Measurements from ENCODE around the gene MYO18B. TPM values are rescaled to one million over a fixed set of nuclear protein-coding genes. Genes with fewer than 3 reads are reported as not detected.

MYO18B gene
- total RNA-seq, 1 donor from 2014 or later, result 0.07 TPM

DNA sequence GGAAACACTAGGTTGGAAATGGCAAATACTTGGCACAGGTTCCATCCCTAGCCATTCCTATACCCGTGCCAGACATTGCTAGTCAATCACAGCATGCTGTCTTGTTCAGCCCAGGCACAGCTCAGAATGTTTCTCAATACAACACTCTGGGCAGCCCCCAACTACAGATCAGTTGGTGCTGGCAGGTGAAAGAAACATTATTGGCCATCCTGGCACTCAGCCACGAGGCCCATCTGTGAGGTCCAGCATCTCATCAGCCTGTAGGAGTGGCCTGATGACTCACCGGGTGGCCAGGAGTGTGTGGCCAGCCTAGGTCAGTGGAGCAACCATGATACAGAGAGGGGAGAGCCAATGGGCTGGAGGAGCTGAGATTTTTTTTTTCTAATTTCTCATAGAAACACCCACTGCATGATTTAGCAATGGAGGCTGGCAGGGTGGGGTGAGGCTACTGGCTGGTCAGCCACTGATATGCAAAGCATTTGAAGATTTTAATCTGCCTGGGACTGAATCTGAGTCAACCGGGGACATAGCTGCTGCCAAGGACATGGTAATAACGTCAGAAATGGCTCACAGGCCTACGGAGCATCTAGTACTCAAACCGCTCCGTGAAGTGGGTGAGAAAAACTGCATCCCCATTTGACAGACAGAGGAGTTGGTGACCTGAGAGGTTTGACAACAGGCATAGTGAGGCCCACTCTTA is 5.4 kb downstream of the MYO18B start:
- H3K27ac Mint-ChIP-seq, result no peak overlapping the region
- no peak for DNase-seq (ENCODE audit: low spot score in 2 of 2, unreplicated experiment in 2 of 2)
- no peaks in the 10 kb centered on the region for H3K4me1 Mint-ChIP-seq
- TF ChIP-seq, protein P1, sequence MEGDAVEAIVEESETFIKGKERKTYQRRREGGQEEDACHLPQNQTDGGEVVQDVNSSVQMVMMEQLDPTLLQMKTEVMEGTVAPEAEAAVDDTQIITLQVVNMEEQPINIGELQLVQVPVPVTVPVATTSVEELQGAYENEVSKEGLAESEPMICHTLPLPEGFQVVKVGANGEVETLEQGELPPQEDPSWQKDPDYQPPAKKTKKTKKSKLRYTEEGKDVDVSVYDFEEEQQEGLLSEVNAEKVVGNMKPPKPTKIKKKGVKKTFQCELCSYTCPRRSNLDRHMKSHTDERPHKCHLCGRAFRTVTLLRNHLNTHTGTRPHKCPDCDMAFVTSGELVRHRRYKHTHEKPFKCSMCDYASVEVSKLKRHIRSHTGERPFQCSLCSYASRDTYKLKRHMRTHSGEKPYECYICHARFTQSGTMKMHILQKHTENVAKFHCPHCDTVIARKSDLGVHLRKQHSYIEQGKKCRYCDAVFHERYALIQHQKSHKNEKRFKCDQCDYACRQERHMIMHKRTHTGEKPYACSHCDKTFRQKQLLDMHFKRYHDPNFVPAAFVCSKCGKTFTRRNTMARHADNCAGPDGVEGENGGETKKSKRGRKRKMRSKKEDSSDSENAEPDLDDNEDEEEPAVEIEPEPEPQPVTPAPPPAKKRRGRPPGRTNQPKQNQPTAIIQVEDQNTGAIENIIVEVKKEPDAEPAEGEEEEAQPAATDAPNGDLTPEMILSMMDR (IDR thresholded peaks at IDR 0.05; ENCODE audit: unreplicated experiment), result no peak
- peaks cover 52% of the 10 kb centered on the region for H3K27me3 Mint-ChIP-seq (ENCODE audit: low read depth)
- H3K4me3 Mint-ChIP-seq, result no peak overlapping the region
- no peaks in the 10 kb centered on the region for H3K36me3 Mint-ChIP-seq
- H3K9me3 Mint-ChIP-seq, result no peaks in the 10 kb centered on the region

DNA sequence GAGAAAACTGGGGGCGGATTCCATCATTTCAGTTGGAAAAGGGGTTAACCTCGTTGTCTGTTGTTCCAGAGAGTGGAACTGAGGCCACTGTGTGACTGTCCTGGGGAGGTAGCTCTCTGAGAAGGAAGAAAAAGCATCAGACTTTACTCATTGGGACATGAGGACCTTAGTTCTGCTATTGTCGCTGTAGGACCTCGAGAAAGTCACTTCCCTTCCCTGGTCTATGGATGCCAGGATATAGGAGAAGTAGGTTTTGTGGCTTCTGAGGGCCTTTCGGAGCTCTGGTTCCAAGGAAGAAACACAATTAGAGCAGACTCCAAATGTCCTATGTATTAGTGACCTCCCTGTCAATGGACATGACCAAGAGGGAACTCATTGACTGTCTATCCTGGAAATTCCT is 6.2 kb downstream of the MYO18B start:
- no peak for DNase-seq (ENCODE audit: low spot score in 2 of 2, unreplicated experiment in 2 of 2)
- TF ChIP-seq, protein P1 (IDR thresholded peaks at IDR 0.05; ENCODE audit: unreplicated experiment), result no peak
- peaks cover 48% of the 10 kb centered on the region for H3K27me3 Mint-ChIP-seq (ENCODE audit: low read depth)
- no peaks in the 10 kb centered on the region for H3K4me1 Mint-ChIP-seq
- H3K4me3 Mint-ChIP-seq, result no peak overlapping the region
- H3K36me3 Mint-ChIP-seq, result no peaks in the 10 kb centered on the region
- no peak overlapping the region for H3K27ac Mint-ChIP-seq
- no peaks in the 10 kb centered on the region for H3K9me3 Mint-ChIP-seq

DNA sequence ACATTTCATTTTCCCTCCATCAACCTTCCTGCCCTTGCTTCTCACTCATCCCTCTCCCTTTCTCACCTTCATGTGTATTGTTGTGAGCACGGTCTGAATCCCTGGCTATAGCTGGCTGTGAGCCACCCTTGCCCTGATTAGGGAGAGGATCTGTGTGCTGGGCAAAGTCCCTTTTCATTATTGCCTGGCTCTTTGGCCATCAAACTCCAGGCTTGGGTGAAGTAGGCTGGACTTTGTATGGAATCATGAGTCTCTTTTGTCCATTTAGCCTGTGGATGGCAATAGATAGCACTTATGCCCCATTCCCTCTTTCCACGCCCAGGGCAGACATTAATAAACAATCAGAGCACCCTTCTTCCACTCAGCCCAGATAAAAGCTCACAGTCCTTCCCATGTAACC is 6.7 kb downstream of the MYO18B start:
- Mint-ChIP-seq H3K4me1 (no peaks in the 10 kb centered on the region), H3K36me3 (no peaks in the 10 kb centered on the region)
- no peak for DNase-seq (ENCODE audit: low spot score in 2 of 2, unreplicated experiment in 2 of 2)

DNA sequence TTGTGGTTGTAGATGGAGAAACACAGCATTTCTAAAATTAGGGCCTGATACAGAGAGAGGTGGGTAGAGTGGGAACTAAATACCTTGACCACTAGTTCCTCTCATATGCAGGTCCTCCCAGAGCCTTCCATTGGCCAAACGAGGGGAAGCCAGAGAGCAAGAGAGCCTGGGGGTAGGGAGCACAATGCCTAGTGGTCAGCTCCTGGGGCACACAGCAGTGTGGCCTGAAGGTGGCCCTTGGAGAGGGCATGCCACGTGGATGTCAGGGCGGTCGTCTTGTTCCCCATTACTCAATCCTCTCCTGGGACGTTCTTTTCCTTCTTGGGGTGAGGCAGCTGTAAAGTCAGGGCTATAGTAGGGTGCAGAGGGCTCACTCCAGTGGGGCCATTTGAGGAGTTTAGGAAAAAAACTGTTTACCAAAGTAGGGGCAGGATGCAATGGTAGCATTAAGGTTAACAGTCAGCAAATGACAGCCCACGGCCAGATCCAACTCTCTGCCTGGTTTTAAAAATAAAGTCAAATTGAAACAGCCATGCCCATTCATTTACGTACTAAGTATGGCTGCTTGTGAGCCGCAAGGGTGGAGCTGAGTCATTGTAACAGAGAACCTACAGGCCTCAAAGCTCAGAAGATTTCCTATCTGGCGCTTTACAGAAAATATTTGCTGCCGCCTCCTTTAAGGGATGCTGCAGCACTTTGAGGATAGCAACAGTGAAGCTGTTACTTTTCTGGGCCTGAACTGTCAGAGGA is 7.6 kb downstream of the MYO18B start:
- Mint-ChIP-seq H3K4me3 (no peak overlapping the region), H3K4me1 (no peaks in the 10 kb centered on the region), H3K27me3 (ENCODE audit: low read depth) (peaks cover 46% of the 10 kb centered on the region), H3K27ac (no peak overlapping the region), H3K36me3 (no peaks in the 10 kb centered on the region), H3K9me3 (no peaks in the 10 kb centered on the region)
- TF ChIP-seq, protein P1 (IDR thresholded peaks at IDR 0.05; ENCODE audit: unreplicated experiment), result no peak
- no peak for DNase-seq (ENCODE audit: low spot score in 2 of 2, unreplicated experiment in 2 of 2)

More for the DNA sequence above, 6.7 kb downstream of the MYO18B start:
- H3K4me3 Mint-ChIP-seq, result no peak overlapping the region
- H3K9me3 Mint-ChIP-seq, result no peaks in the 10 kb centered on the region
- no peak overlapping the region for H3K27ac Mint-ChIP-seq
- TF ChIP-seq, protein P1 (IDR thresholded peaks at IDR 0.05; ENCODE audit: unreplicated experiment), result no peak
- peaks cover 46% of the 10 kb centered on the region for H3K27me3 Mint-ChIP-seq (ENCODE audit: low read depth)

DNA sequence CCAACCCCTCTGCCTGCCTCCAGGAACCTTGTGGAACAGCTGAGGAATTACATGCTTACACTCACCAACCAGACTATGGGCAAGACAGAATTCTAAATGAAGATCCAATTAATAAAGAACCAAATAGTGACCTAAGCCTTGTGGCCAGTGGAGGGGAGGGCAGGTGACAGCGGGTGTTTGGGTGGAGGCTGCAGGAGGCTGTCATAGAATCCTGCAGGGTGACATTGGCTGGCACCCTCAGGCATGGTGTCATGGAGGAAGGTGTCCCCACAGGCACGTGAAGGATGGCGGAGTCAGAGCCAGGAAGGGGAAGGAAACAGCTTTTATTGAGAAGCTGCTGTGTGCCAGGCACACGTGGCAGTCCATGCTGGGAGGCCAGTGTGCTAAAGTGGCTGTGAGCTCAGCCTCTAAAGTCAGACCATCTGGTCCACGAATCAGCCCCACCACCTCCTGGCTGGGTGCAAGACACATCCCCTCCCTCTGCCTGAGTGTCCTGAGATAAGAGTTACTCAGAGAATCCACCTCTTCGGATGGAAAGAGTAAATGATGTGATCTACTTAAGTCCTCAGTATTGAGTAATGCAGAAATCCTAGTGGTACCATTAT is 8.7 kb downstream of the MYO18B start:
- Mint-ChIP-seq H3K4me1 (no peaks in the 10 kb centered on the region), H3K9me3 (no peaks in the 10 kb centered on the region), H3K4me3 (no peak overlapping the region), H3K36me3 (no peaks in the 10 kb centered on the region), H3K27ac (no peak overlapping the region), H3K27me3 (ENCODE audit: low read depth) (peaks cover 46% of the 10 kb centered on the region)
- DNase-seq (ENCODE audit: low spot score in 2 of 2, unreplicated experiment in 2 of 2), result no peak
- TF ChIP-seq, protein P1 (IDR thresholded peaks at IDR 0.05; ENCODE audit: unreplicated experiment), result no peak

Measured in mesothelial cell of epicardium (in vitro differentiated cells).